Measurements from ENCODE around the gene CKAP4. TPM values are rescaled to one million over a fixed set of nuclear protein-coding genes. Genes with fewer than 3 reads are reported as not detected.

The CKAP4 gene
- total RNA-seq, 2 experiments from 2014 or later: 14.7 to 15.7 TPM

- no peak overlapping the region for H3K27ac ChIP-seq (ENCODE audit: low read depth in 1 of 2, low read length in 2 of 2)
- ChIA-PET CTCF (interaction anchor here (1.1 to 3.2 kb wide), 5 partner anchors 15 to 73 kb away, joined by 3 to 34 read pairs (median 4); partner anchors contain the start of gene POLR3B), POLR2A (interaction anchor here (0.9 to 4.3 kb wide), 4 partner anchors 9 to 58 kb away, joined by 3 to 70 read pairs (median 4); partner anchors contain the start of gene TCP11L2)
- H3K9me3 Mint-ChIP-seq: peaks cover 3% of the 10 kb centered on the region
- no peaks in the 10 kb centered on the region for H3K4me1 Mint-ChIP-seq (ENCODE audit: low read depth)
- no peaks in the 10 kb centered on the region for H3K4me1 ChIP-seq (ENCODE audit: insufficient read depth, low read length)
- DNase-seq: no peak
- H3K4me3 ChIP-seq (ENCODE audit: low read length): no peak overlapping the region
- no peak for TF ChIP-seq CTCF (IDR thresholded peaks at IDR 0.05)
- ATAC-seq (ENCODE audit: poor library complexity): no peak
- no peaks in the 10 kb centered on the region for H3K27me3 ChIP-seq (ENCODE audit: control insufficient read depth in 1 of 2, insufficient read depth in 2 of 2, low read length in 2 of 2)
- H3K36me3 ChIP-seq (ENCODE audit: insufficient read depth, low read length): no peaks in the 10 kb centered on the region
- intact Hi-C loops (cut with DNase I, micrococcal nuclease): loop anchor here in 1 of 2 experiments (5.0 kb wide), 1 partner anchor 37 kb away; the partner anchor contains the start of gene CKAP4
- H3K9me3 ChIP-seq (ENCODE audit: control insufficient read depth in 1 of 2, insufficient read depth in 1 of 2, low read length in 2 of 2): peaks cover 8 to 12% of the 10 kb centered on the region in 2 experiments
- no peak overlapping the region for H3K27ac Mint-ChIP-seq
- H3K27me3 Mint-ChIP-seq: peaks cover 10% of the 10 kb centered on the region
- H3K36me3 Mint-ChIP-seq (ENCODE audit: low read depth): no peaks in the 10 kb centered on the region
- no peak overlapping the region for H3K4me3 Mint-ChIP-seq
These were observed 36.7 kb upstream of the CKAP4 start for GRCh38 chr12:106284358-106285105.

- Histone ChIP-seq H3K4me1 (ENCODE audit: insufficient read depth, low read length) (no peaks in the 10 kb centered on the region), H3K27ac (ENCODE audit: low read depth in 1 of 2, low read length in 2 of 2) (no peak overlapping the region), H3K36me3 (ENCODE audit: insufficient read depth, low read length) (no peaks in the 10 kb centered on the region), H3K27me3 (ENCODE audit: control insufficient read depth in 1 of 2, insufficient read depth in 2 of 2, low read length in 2 of 2) (no peaks in the 10 kb centered on the region), H3K4me3 (ENCODE audit: low read length) (no peak overlapping the region), H3K9me3 (ENCODE audit: control insufficient read depth in 1 of 2, insufficient read depth in 1 of 2, low read length in 2 of 2) (peaks cover 8 to 12% of the 10 kb centered on the region in 2 experiments)
- no peaks in the 10 kb centered on the region for H3K4me1 Mint-ChIP-seq (ENCODE audit: low read depth)
- ATAC-seq (ENCODE audit: poor library complexity) (peak; percentile 96), DNase-seq (peak; percentile 20 to 81 (median 37))
- H3K4me3 Mint-ChIP-seq: no peak overlapping the region
- intact Hi-C loops (cut with DNase I, micrococcal nuclease): loop anchor here (1.0 to 5.0 kb wide), 3 partner anchors 35 to 55 kb away; partner anchors contain the start of gene CKAP4 (in 1 of the 2)
- ChIA-PET CTCF (interaction anchor here (0.7 to 3.2 kb wide), 14 partner anchors 9 to 75 kb away, joined by 3 to 34 read pairs (median 6); partner anchors contain the start of gene POLR3B), POLR2A (interaction anchor here (0.9 to 4.3 kb wide), 6 partner anchors 15 to 59 kb away, joined by 3 to 70 read pairs (median 6); partner anchors contain the start of gene TCP11L2)
- H3K36me3 Mint-ChIP-seq (ENCODE audit: low read depth): no peaks in the 10 kb centered on the region
- H3K9me3 Mint-ChIP-seq: peaks cover 3% of the 10 kb centered on the region
- peak; percentile 73 for TF ChIP-seq CTCF (IDR thresholded peaks at IDR 0.05)
- H3K27me3 Mint-ChIP-seq: peaks cover 10% of the 10 kb centered on the region
- no peak overlapping the region for H3K27ac Mint-ChIP-seq
These were observed 34.8 kb upstream of the CKAP4 start for GRCh38 chr12:106282457-106283097.

- H3K4me1 ChIP-seq (ENCODE audit: insufficient read depth, low read length): no peaks in the 10 kb centered on the region
- no peaks in the 10 kb centered on the region for H3K27me3 ChIP-seq (ENCODE audit: control insufficient read depth in 1 of 2, insufficient read depth in 2 of 2, low read length in 2 of 2)
- DNase-seq (peak in 2 of 14 experiments; percentile 28 to 47), ATAC-seq (ENCODE audit: poor library complexity) (no peak)
- H3K4me3 Mint-ChIP-seq: no peak overlapping the region
- H3K27ac ChIP-seq (ENCODE audit: low read depth in 1 of 2, low read length in 2 of 2): no peak overlapping the region
- H3K9me3 Mint-ChIP-seq: peaks cover 3% of the 10 kb centered on the region
- no peak for TF ChIP-seq CTCF (IDR thresholded peaks at IDR 0.05)
- no peak overlapping the region for H3K4me3 ChIP-seq (ENCODE audit: low read length)
- no peaks in the 10 kb centered on the region for H3K4me1 Mint-ChIP-seq (ENCODE audit: low read depth)
- intact Hi-C loops (cut with DNase I, micrococcal nuclease): loop anchor here (1.0 to 5.0 kb wide), 3 partner anchors 35 to 55 kb away; partner anchors contain the start of gene CKAP4 (in 1 of the 2)
- H3K36me3 ChIP-seq (ENCODE audit: insufficient read depth, low read length): no peaks in the 10 kb centered on the region
- POLR2A ChIA-PET: interaction anchor here (0.9 to 4.3 kb wide), 6 partner anchors 16 to 58 kb away, joined by 3 to 70 read pairs (median 6); partner anchors contain the start of gene TCP11L2
- H3K27ac Mint-ChIP-seq: no peak overlapping the region
- CTCF ChIA-PET: interaction anchor here (1.2 to 3.2 kb wide), 8 partner anchors 11 to 58 kb away, joined by 3 to 34 read pairs (median 10); no protein-coding TSS in a partner anchor
- H3K9me3 ChIP-seq (ENCODE audit: control insufficient read depth in 1 of 2, insufficient read depth in 1 of 2, low read length in 2 of 2): peaks cover 8 to 12% of the 10 kb centered on the region in 2 experiments
- no peaks in the 10 kb centered on the region for H3K36me3 Mint-ChIP-seq (ENCODE audit: low read depth)
- H3K27me3 Mint-ChIP-seq: peaks cover 10% of the 10 kb centered on the region
These were observed 34.0 kb upstream of the CKAP4 start for GRCh38 chr12:106281804-106282203.

Data from CD4-positive, alpha-beta T cell (primary cell).